ENCODE measurements around the gene CDC37L1.

Gene CDC37L1

DNA sequence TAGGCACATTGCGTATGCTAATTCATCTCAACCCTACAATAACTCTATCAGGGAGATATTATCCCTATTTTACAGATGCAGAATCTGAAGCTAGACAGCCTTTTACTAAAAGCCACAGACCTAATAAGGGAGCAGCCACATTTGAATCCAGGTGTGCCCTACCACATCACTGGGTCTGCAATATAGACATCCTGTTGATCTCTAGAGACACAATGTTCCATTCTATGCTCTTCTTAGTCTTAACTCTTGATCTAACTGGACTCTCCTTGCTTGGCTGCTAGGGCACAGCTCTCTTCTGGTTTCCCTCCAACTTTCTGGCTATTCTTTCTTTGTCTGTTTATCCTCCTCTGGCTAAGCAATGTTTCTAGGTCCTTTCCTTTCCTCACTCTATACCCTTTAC lies 11.7 kb upstream of the CDC37L1 start:
- DNase-seq (ENCODE audit: extremely low read depth in 1 of 2, low read depth in 1 of 2): no peak

- DNase-seq (ENCODE audit: extremely low read depth in 1 of 2, low read depth in 1 of 2): no peak
Measured at GRCh38 chr9:4668604-4669003, 10.8 kb upstream of the CDC37L1 start.

DNA sequence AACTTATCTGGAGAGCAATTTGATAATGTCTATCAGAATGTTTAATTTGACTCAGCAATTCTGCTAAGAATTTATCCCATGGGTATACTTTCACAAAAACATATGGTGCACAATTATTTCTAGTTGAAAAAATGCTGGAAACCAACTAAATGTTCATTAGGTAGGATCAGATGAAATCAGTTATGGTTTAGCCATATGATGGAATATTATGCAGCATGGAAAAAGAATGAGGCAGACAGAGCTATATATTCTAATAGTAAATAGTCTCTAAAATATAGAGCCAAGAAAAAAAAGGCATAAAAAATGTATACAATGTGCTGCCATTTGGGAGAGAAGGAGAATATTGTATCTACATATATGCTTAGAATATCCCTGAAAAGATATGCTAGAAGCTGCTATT lies 9.5 kb upstream of the CDC37L1 start:
- DNase-seq (ENCODE audit: extremely low read depth in 1 of 2, low read depth in 1 of 2): no peak

GRCh38 chr9:4670591-4670990 lies 8.8 kb upstream of the CDC37L1 start:
- DNase-seq (ENCODE audit: extremely low read depth in 1 of 2, low read depth in 1 of 2): no peak

DNA sequence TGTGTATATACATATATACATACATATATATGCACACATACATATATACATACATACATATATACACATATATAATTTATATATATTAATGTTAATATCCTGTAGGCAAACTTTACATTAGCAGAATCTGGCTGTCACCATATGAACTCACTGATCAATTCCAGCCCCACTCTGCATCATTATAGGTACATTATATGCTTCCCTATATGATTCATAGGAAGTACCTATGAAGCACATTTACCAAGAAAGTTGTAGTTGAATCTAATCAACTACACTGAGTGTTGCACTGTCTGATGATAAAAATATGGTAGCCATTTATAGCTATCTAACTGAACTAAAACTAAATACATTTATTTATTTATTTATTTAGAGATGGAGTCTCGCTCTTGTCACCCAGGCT lies 7.6 kb upstream of the CDC37L1 start:
- no peak for DNase-seq (ENCODE audit: extremely low read depth in 1 of 2, low read depth in 1 of 2)

DNA sequence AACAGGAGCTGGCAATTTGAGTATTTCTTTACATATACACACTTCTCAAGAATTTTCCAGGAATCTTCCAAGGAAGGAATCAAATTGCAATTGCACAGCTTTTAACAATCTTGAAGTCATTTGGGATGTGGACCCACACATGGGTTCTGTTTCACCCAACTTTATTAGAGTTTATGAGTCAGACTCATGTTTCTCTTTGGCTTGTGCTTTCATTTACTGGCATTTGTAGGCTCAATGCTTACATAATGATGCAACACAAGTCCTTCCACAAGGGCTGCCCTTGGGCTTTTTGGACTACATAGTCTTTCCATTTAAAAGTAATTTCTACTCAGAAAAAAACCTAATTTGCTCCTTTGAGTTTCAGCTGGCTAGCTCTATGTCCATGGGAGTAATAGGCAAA lies 4.6 kb upstream of the CDC37L1 start:
- DNase-seq (ENCODE audit: extremely low read depth in 1 of 2, low read depth in 1 of 2): no peak

- DNase-seq (ENCODE audit: extremely low read depth in 1 of 2, low read depth in 1 of 2): no peak
Measured at GRCh38 chr9:4677392-4677791, 2.0 kb upstream of the CDC37L1 start.

GRCh38 chr9:4678679-4679267 lies 596 bp upstream of the CDC37L1 start:
- DNase-seq (ENCODE audit: extremely low read depth in 1 of 2, low read depth in 1 of 2): no peak

DNA sequence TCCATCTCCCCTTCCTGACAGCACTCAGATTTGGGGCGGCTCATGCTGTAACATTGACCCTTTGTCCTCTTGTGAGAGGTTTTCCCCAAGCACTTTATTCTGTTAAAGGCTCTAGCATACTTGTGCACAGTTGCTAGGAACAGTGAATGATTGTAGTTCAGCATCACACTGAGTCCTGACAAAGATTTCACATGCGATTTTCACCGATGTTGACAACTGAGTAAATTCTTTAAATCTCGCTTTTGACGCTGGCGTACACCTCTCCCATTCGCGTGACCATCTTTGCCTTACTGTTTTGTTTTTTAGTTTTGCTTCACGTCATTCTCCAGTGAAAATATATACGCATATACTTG lies 780 bp downstream of the CDC37L1 start:
- no peak for DNase-seq (ENCODE audit: extremely low read depth in 1 of 2, low read depth in 1 of 2)

GRCh38 chr9:4680750-4681149 lies 1.4 kb downstream of the CDC37L1 start:
- DNase-seq (ENCODE audit: extremely low read depth in 1 of 2, low read depth in 1 of 2): no peak

DNA sequence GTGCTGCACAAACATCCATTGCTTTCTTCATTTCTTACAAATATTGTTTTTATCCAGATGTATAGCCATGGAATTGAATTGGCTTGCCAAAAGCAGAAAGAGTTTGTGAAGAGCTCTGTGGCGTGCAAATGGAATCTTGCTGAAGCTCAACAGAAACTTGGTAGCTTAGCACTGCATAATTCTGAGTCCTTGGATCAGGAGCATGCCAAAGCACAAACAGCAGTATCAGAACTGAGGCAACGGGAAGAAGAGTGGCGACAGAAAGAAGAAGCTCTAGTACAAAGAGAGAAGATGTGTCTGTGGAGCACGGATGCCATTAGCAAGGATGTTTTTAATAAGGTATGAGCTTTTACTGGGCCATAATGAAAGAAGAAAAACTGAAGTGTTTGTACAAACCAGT lies 5.5 kb downstream of the CDC37L1 start:
- DNase-seq (ENCODE audit: extremely low read depth in 1 of 2, low read depth in 1 of 2): no peak

DNA sequence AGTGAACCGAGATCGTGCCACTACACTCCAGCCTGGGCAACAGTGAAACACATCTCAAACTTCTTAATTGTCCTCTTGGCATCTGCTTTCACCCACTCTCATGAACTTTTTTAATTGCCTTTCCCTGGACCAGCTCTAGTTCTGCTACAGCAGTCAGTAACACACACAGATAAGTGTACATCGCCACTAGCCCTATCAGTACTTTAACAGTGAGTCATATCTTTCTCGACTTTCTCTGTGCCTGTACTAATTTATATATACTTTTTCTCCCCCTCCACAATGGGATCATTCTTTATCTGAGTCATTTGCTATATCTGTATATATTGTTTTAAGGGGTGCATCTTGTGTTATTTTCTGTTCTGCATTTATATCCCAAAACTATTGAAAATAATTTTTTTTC lies 6.7 kb downstream of the CDC37L1 start:
- DNase-seq (ENCODE audit: extremely low read depth in 1 of 2, low read depth in 1 of 2): no peak

DNA sequence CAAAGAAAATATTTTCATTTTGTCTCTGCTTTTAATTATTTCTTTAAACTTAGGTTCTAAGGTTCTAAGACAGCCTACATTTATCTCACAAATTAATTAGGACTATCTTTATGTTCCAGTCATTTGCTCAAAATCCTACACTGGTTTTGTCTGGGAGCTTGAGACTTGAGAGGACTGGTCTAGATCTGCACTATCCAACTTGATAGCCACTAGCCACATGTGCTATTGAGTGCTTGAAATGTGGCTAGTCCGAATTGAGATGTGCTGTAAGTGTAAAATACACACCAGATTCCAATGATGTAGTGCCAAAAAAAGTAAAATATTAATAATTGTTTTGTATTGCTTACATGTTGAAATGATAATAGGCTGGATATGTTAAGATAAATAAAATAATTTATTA lies 7.2 kb downstream of the CDC37L1 start:
- DNase-seq (ENCODE audit: extremely low read depth in 1 of 2, low read depth in 1 of 2): no peak

DNA sequence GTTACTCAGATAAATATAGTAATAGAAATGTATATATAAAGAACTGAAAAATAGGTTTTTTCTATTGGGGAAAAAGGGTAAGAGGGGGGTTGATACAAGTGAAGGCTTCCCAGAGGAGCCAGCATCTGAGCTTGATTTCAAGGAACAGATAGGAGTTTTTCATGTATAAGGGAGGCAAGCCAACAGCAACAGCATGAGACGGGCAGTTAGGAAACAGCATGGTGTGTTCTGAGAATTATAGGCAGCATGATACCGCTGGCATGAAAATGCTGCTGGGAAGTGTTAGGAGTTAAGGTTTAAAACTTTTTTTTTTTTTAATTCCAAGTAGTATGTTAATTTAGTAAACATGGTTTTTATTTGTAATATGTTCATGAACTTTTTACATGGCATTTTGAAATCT lies 9.7 kb downstream of the CDC37L1 start:
- no peak for DNase-seq (ENCODE audit: extremely low read depth in 1 of 2, low read depth in 1 of 2)

DNA sequence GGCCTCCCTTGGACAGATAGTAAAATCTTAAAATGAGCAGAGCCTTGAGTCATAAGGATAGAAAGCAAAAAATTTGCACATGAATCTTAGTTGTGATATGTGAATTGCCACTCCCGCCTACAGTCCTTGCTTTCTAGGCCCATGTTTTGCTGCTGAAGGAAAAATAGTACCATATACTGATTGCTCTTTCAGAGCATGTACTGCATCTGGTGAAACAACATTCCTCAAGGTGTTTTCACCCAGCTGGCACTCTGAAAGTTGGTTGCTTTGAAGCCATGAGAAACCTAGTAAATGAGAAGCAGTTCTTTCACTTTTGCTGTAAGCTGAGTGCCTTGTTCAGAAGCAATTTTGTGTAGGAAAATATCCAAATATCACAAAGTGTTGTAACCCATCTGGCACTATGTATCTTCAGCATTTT lies 10.3 kb downstream of the CDC37L1 start:
- no peak for DNase-seq (ENCODE audit: extremely low read depth in 1 of 2, low read depth in 1 of 2)

DNA sequence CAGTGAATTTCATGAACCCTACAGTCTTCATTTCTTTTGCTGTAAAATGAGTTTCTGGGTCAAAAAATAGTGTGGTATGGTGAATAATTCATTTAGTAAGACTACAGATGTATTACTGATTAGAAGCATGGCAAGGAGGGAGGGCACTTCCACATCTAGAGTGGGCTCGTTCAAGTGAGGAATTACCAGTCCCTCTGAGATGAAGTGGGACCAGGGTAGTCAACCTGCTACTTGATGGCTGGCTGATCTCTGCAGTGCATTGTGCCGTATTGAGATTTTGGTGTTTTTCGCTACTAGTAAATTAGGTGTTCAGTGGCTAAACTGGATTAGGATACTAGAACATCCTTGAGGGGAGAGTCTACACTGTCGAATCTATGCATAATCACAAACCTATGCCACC lies 10.8 kb downstream of the CDC37L1 start:
- DNase-seq (ENCODE audit: extremely low read depth in 1 of 2, low read depth in 1 of 2): no peak

DNA sequence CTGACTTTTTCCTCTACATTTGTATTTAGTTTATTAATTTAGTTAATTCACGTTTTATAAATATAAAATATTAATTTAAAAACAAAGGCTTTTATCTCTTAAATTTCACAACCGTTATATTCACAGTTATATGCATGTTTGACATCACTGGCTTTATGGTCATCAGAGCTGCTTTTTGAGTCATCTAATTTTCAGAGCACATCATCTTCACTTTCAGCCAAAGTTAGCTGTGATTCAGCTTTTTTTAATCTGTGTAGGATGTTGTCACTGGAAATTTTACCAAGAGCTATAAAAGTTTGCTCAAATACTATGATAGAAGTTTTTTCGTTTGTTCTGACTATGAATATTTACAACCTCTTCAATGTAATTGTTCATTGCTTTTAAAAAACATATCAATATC lies 12.4 kb downstream of the CDC37L1 start:
- no peak for DNase-seq (ENCODE audit: extremely low read depth in 1 of 2, low read depth in 1 of 2)

DNA sequence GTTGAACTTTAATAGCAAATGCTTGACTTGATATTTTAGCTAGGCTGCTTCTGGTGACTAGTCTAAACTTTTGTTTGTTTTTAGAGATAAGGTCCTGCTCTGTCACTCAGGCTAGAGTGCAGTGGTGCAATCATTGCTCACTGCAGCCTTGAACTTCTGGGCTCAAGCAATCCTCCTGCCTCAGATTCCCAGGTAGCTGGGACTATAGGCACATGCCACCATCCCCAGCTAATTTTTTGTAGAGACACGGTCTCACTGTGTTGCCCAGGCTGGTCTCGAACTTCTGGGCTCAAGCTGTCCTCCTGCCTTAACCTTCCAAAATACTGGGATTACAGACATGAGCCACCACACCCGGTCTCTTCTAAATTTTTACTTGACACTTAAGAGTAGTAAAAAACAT lies 20.7 kb downstream of the CDC37L1 start:
- DNase-seq (ENCODE audit: extremely low read depth in 1 of 2, low read depth in 1 of 2): no peak

DNA sequence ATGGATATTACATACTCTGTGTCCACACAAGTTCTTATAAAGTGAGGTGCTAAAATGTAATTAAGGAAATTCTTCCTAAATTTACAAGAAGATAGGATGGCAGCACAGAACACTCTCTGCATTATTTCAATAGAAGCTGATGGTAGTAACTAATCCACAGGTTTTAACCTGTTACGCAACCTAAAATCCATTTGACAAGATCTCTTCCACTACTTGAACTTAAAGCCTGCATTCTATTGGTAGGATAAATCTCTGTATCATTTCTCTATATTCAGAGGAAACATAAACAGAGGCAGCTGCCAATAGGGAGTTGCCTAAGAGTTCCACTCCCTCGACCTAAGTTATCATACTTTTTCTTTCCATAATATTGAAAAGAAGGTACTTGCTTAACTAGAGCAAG lies 21.6 kb downstream of the CDC37L1 start:
- no peak for DNase-seq (ENCODE audit: extremely low read depth in 1 of 2, low read depth in 1 of 2)

- DNase-seq (ENCODE audit: extremely low read depth in 1 of 2, low read depth in 1 of 2): no peak
Measured at GRCh38 chr9:4701526-4701925, 22.2 kb downstream of the CDC37L1 start.

- no peak for DNase-seq (ENCODE audit: extremely low read depth in 1 of 2, low read depth in 1 of 2)
Measured at GRCh38 chr9:4704129-4704528, 24.8 kb downstream of the CDC37L1 start.

DNA sequence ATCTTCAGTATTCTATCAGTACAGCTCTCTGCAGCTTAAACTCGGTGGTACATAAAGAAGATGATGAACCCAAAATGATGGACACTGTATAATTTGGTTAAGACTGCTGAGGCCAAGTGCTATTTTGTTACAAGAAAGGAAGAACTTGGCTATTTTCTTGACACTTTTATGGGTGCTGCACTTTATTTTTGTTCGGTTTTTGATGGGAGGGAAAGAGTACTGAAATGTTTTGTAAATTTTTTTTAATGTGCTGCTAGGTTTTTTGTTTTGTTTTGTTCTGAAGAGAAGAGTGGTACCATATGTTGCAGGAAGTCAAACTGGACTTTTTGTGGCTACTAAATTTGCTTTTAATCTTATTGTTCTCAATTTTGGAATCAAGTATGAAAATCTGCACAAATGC lies 26.7 kb downstream of the CDC37L1 start:
- DNase-seq (ENCODE audit: extremely low read depth in 1 of 2, low read depth in 1 of 2): no peak

GRCh38 chr9:4706971-4707622 lies 27.7 kb downstream of the CDC37L1 start:
- no peak for DNase-seq (ENCODE audit: extremely low read depth in 1 of 2, low read depth in 1 of 2)
